GM21367 (cell line): Measurements from ENCODE around the gene KCNJ18.
"Not testable (repeated sequence)": the region's sequence is repeated elsewhere in the genome, so short reads cannot be mapped to it uniquely, and the experiment has no call there.

Experiments used
- ATAC-seq: cut with Tn5 transposase; IDR thresholded peaks from one replicate; pipeline ENCODE4 v1.9.1; 2021; ENCODE audit not compliant: unreplicated experiment

KCNJ18 gene

DNA sequence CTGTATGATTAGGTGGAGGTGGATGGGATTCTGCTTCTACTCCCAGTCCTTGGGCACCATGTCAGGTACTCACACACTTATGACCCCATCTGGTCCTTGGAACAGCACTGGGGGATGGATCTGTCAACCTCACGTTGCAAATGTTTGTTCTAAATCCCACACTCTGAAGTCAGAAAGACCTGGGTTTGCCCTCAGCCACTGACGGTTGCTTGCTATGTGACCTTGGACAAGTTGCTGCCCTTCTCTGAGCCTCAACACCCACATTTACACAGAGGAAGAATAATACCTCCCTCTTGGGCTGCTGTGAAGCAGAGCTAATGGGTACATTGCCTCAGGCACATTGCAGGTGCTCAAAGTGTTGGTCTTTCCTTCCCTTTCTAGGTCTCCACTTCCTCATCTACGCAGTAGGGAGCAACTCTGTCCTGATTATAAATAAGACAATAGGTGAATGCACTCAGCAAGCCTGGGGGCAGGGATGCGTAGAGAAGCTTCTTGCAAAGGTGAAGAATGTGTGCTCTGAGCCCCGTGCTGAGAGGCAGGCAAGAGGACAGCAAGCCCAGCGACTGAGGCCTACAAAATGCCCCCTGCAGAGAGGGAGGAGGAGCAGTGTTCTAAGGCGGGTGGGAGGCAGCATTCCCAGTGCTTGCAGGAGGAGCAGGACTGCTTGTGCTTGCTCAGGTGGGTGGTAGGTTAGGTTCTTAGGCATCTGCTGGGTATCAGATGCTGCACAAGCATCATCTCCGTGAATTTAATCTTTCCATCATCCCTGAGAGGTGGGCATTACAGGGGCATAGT, 21.8 kb upstream of the KCNJ18 start:
- ATAC-seq, result not testable (repeated sequence)

DNA sequence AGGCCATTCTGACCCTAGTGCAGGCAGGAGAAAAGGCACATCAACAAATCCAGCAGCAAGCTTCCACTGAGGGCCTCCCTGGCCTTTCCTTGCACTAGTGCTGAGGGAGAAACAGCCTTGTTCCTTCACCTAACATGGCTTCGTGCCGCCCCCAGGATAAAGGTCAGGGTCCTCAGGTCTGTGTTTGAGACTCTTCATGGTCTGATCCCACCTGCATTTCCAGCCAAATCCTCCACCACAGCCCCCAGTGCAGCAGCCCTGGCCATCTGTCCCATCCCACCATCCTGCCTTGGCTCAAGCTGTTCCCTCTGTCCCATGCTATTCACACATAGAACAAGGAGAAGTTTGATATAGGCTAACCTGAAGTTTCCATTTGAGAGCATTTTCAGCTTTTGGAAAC, 20.9 kb upstream of the KCNJ18 start:
- ATAC-seq, result not testable (repeated sequence)

DNA sequence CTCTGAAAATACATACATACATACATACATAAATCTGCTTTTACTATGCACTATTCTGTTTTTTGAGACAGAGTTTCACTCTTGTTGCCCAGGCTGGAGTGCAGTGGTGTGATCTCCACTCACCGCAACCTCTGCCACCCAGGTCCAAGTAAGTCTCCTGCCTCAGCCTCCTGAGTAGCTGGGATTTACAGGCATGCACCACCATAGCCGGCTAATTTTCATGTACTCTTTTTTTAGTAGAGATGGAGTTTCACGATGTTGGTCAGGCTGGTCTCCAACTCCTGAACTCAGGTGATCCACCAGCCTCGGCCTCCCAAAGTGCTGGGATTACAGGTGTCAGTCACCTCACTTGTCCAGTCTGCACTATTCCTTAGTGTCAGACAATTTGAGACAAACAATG, 20.5 kb upstream of the KCNJ18 start:
- not testable (repeated sequence) for ATAC-seq

DNA sequence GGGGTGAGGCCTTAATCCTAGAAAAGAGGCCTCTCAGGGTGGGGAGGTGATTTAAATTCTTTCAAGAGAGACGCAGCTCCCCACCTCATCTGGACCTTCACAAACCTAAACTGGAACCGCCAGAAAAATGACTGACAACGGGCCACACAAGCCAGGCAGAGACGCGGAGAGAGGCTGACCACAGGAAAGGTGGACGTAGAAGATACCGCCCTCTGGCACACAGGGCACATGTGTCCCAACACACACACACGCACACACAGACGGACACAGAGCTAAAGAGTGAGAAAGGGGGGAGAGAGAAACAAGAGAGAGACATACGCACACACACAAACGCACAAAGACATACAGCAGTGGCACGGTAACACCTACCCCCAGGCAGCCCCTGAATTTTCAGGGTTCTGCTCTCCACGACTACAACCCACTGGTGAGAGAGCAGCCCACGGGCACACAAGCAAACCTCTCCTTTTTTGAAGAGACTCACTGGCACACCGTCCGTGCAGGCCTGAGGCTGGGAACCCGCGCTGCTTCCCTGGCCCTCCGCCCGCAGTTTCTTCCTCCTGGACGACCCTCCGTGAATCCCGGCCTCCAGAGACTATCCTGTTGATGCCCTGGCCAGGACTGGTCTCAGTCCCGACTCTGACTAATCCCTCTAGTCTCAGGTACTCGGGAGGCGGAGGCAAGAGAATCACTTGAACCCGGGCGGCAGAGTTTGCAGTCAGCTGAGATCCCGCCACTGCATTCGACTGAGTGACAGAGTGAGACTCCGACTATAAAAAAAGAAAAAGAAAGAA, 18.7 kb upstream of the KCNJ18 start:
- ATAC-seq, result not testable (repeated sequence)

- no peak for ATAC-seq
Measured at GRCh38 chr17:21674242-21674731, 18.0 kb upstream of the KCNJ18 start.

GRCh38 chr17:21674891-21675738, 17.2 kb upstream of the KCNJ18 start:
- ATAC-seq, result not testable (repeated sequence)

- ATAC-seq, result not testable (repeated sequence)
Measured at GRCh38 chr17:21675739-21676130, 16.6 kb upstream of the KCNJ18 start.

- no peak for ATAC-seq
Measured at GRCh38 chr17:21676281-21677111, 15.8 kb upstream of the KCNJ18 start.

- no peak for ATAC-seq
Measured at GRCh38 chr17:21677126-21677910, 15.0 kb upstream of the KCNJ18 start.

GRCh38 chr17:21677911-21678310, 14.4 kb upstream of the KCNJ18 start:
- no peak for ATAC-seq

GRCh38 chr17:21678393-21679081, 13.8 kb upstream of the KCNJ18 start:
- ATAC-seq, result no peak

DNA sequence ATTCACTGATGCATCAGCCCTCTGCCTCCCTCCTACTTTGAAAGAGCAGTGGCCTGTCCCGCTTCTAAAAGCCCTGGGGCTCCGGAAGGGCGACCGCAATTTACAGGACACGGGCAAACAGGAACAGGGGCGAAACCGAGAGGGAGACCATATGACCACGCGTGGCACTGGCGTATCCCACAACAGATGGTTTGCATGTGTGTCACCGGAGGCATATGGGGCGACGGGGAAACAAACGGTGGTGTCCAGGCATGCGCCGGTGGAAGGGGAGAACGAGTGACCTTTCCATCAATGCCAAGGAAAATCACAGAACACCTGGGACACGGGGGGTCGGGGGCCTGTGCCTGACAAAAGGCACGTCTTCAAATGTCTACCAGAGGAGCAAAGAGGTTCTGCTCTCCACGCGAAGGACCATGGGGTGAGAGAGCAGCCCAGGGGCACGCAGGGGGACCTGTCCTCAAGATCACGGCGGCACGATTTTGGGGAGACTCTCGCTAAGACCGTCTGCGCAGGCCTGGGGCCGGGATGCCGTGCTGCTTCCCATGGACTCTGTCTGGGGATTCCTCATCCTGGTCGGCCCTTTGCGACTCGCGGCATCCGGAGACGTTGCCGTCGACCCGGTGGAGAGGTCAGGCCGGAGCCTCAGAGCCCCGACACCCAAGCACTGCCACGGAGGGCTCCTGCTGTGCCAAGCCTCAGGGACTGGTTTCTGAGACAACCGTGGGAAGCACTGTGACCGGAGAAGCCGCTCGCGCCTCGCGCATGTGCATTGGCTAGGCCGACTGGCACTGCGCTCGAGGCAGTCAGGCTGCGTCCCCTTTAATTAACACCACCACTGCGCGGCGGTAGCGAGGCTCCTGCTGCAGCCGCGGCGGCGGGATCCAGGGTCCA, 12.8 kb upstream of the KCNJ18 start:
- ATAC-seq, result no peak

- no peak for ATAC-seq
Measured at GRCh38 chr17:21680366-21680765, 12.0 kb upstream of the KCNJ18 start.

DNA sequence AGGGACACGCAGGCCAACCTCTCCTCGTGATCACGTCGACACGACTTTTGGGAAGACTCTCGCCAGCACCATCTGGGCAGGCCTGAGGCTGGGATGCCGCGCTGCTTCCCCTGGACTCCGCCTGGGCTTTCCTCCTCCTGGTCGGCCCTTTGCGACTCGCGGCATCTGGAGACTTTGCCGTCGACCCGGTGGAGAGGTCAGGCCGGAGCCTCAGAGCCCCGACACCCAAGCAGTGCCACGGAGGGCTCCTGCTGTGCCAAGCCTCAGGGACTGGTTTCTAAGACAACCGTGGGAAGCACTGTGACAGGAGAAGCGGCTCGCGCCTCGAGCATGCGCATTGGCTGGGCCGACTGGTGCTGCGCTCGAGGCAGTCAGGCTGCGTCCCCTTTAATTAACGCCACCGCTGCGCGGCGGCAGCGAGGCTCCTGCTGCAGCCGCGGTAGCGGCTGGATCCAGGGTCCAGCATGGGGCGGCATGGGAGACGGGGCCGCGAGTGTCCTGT, 11.4 kb upstream of the KCNJ18 start:
- ATAC-seq, result not testable (repeated sequence)

- ATAC-seq, result not testable (repeated sequence)
Measured at GRCh38 chr17:21681576-21681975, 10.7 kb upstream of the KCNJ18 start.

- not testable (repeated sequence) for ATAC-seq
Measured at GRCh38 chr17:21682130-21682529, 10.2 kb upstream of the KCNJ18 start.

- not testable (repeated sequence) for ATAC-seq
Measured at GRCh38 chr17:21683142-21683712, 9.1 kb upstream of the KCNJ18 start.
